GM23248 (cell line): ENCODE data around the gene RETSAT.

Experiments
- EZH2 ChIP-seq: fragments of 200-600 bp; sonication (generic); IDR thresholded peaks from 2 replicates; pipeline ENCODE4 v1.6.1; 2018; ENCODE audit warnings: antibody characterized with exemption, mild to moderate bottlenecking; ENCODE audit not compliant: insufficient read depth, poor library complexity, severe bottlenecking
- EZH2phosphoT487 ChIP-seq: fragments of 200-600 bp; sonication (generic); IDR thresholded peaks from 2 replicates; pipeline ENCODE4 v1.6.1; 2018; ENCODE audit warnings: antibody characterized with exemption, moderate library complexity, mild to moderate bottlenecking, low read depth; ENCODE audit not compliant: insufficient read depth

DNA sequence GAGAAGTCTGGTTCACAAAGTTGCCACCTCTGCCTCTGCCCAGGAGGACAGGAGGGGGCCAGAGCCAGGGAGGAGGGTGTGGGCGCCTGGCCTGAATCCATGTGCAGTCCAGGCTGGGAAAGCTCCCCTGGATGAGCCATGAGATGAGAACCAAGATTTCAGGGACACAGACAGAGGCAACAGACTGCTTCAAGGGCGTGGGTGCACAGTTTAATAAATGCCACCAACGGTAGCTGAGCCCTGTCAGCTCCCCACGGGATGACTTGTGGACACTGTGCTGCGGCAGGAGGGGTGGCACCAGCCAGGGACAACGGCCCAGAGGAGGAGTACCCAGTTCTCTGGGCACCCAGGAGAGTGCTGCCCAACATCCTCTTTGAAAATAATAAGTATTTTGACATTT, 40.6 kb upstream of the RETSAT start:
- no peak for TF ChIP-seq EZH2
- TF ChIP-seq EZH2phosphoT487: no peak
